Colonic mucosa (tissue), 4 donors: ENCODE data around the gene ASMTL. TPM values are rescaled to one million over a fixed set of nuclear protein-coding genes. Genes with fewer than 3 reads are reported as not detected.

Source experiments
- DNase-seq: peaks from one replicate; pipeline ENCODE4 v3.0.0-alpha.2; 2020
- H3K27ac ChIP-seq: fragments of 200-600 bp; one replicate; pipeline ENCODE4 v1.8.0; 2021
- H3K27me3 ChIP-seq: fragments of 200-600 bp; one replicate; pipeline ENCODE4 v1.8.0; 2021
- H3K36me3 ChIP-seq: fragments of 200-600 bp; one replicate; pipeline ENCODE4 v1.8.0; 2021
- H3K4me1 ChIP-seq: fragments of 200-600 bp; one replicate; pipeline ENCODE4 v1.8.0; 2021; ENCODE audit warnings: mild to moderate bottlenecking
- H3K4me3 ChIP-seq: fragments of 200-600 bp; one replicate; pipeline ENCODE4 v1.8.0; 2021
- H3K9ac ChIP-seq, 2 donors: one replicate each; pipeline ENCODE4 v1.7.0; 2013; ENCODE audit warnings: control low read depth in 2 of 2, low read depth in 2 of 2, low read length in 2 of 2
- H3K9me3 ChIP-seq: fragments of 200-600 bp; one replicate; pipeline ENCODE4 v1.8.0; 2021
- CTCF ChIP-seq: fragments of 200-600 bp; IDR thresholded peaks from one replicate; pipeline ENCODE4 v1.8.0; 2022; ENCODE audit warnings: antibody characterized with exemption, mild to moderate bottlenecking
- intact Hi-C: fragments of 100-400 bp; cut with DNase I; formaldehyde crosslinking; loops from one replicate; pipeline ENCODE4 v1.14.1; 2022
- total RNA-seq, 2 donors: library from RNA; stranded (reverse); fragmentation: NEBNext Ultra II Directional in 1 of 2; extraction: Animal tissue kit (Norgen Biotek cat#: 25700) in 1 of 2; gene quantifications; one replicate each; pipeline ENCODE4 v1.2.1, GENCODE V29; 2021
- donor health status: healthy.
- donor health status: DM: no; HTN: no; CAD: no.
- donor health status: DM: no; HTN: no; CAD: no.

Gene ASMTL
- total RNA-seq, 2 donors from 2014 or later: 17.4 to 21.6 TPM

GRCh38 chrX:1390621-1391369, 61.9 kb downstream of the ASMTL start:
- no peak for TF ChIP-seq CTCF
- no peak for DNase-seq
- Histone ChIP-seq H3K9ac (peak overlapping the region; percentile 70 to 99), H3K27me3 (no peaks in the 10 kb centered on the region), H3K36me3 (peaks cover 25% of the 10 kb centered on the region), H3K4me3 (peak overlapping the region; percentile 93), H3K4me1 (peaks cover 5% of the 10 kb centered on the region), H3K9me3 (no peaks in the 10 kb centered on the region), H3K27ac (peak overlapping the region; percentile 96)
- intact Hi-C loops: loop anchor here (10.0 kb wide), 1 partner anchor 204 kb away; the partner anchor contains the start of gene AKAP17A

- Histone ChIP-seq H3K9ac (no peak overlapping the region), H3K4me1 (peaks cover 5% of the 10 kb centered on the region), H3K36me3 (peaks cover 30% of the 10 kb centered on the region), H3K27me3 (no peaks in the 10 kb centered on the region), H3K27ac (no peak overlapping the region), H3K4me3 (no peak overlapping the region), H3K9me3 (no peaks in the 10 kb centered on the region)
- no peak for TF ChIP-seq CTCF
- intact Hi-C loops: loop anchor here (10.0 kb wide), 1 partner anchor 205 kb away; the partner anchor contains the start of gene AKAP17A
- DNase-seq: no peak
Observed at GRCh38 chrX:1389993-1390285, 62.8 kb downstream of the ASMTL start.

GRCh38 chrX:1389181-1389992, 63.3 kb downstream of the ASMTL start:
- Histone ChIP-seq H3K27ac (no peak overlapping the region), H3K4me1 (peaks cover 5% of the 10 kb centered on the region), H3K9me3 (no peaks in the 10 kb centered on the region), H3K4me3 (no peak overlapping the region), H3K36me3 (peaks cover 30% of the 10 kb centered on the region), H3K27me3 (no peaks in the 10 kb centered on the region), H3K9ac (no peak overlapping the region)
- intact Hi-C loops: no loop called here
- no peak for TF ChIP-seq CTCF
- DNase-seq: no peak

- H3K4me1 ChIP-seq: peaks cover 5% of the 10 kb centered on the region
- no peak for DNase-seq
- H3K27me3 ChIP-seq: no peaks in the 10 kb centered on the region
- H3K9me3 ChIP-seq: no peaks in the 10 kb centered on the region
- no peak overlapping the region for H3K27ac ChIP-seq
- intact Hi-C loops: no loop called here
- H3K9ac ChIP-seq: no peak overlapping the region
- peaks cover 30% of the 10 kb centered on the region for H3K36me3 ChIP-seq
- TF ChIP-seq CTCF: no peak
- no peak overlapping the region for H3K4me3 ChIP-seq
Observed at GRCh38 chrX:1388651-1389050, 64.1 kb downstream of the ASMTL start.

- Histone ChIP-seq H3K9ac (no peak overlapping the region), H3K4me1 (peaks cover 5% of the 10 kb centered on the region), H3K27me3 (no peaks in the 10 kb centered on the region), H3K36me3 (peaks cover 30% of the 10 kb centered on the region), H3K4me3 (no peak overlapping the region), H3K9me3 (no peaks in the 10 kb centered on the region), H3K27ac (no peak overlapping the region)
- intact Hi-C loops: no loop called here
- TF ChIP-seq CTCF: no peak
- no peak for DNase-seq
Observed at GRCh38 chrX:1387141-1387776, 65.5 kb downstream of the ASMTL start.
